ENCODE results near the gene APRT.

APRT gene, protein sequence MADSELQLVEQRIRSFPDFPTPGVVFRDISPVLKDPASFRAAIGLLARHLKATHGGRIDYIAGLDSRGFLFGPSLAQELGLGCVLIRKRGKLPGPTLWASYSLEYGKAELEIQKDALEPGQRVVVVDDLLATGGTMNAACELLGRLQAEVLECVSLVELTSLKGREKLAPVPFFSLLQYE

DNA sequence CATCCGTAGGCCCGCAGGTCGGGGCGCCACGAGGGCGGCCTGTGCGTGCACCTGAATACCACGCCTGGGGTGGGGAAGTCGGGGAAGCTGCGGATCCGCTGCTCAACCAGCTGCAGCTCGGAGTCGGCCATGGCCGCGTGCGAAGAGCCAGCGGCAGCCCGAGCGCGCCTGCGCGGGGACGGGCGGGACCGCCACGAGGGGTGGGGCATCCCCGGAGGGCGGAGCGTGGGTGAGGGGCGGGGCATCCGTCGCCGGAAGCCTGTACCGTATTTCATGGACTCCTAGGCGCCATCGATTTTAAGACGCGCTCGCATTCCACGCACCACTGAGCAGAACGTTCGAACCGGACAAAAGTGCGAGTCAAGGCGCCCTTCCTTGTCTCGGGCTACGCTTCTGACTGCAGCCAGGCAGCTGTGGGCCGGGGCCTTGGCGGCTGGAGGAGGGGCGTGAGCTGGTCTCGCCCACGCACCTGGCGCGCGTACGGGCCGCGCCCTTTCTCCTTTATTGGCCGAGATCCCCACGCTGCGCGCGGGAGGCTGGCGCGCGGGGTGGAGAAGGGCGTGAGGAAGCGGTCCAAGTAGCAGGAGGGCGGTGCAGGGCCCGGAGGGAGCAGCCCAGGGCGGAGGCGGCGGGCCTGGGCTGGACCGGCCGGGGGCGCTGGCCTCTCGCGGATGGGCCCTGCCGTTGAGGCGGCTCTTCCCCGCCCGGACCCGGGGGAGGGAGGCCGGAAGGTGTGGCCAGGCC, at the start of gene APRT:
TSS of gene APRT (minus strand) at position 160 of the 744 bp plus-strand sequence. CDS start at position 131, 29 bp downstream.
- Histone ChIP-seq H3K27ac (ENCODE audit: low read length) (peak within 1 kb of the TSS; percentile 51), H3K4me3 (ENCODE audit: low read depth in 1 of 2, low read length in 2 of 2) (peak within 1 kb of the TSS; percentile 73 to 74), H3K27me3 (ENCODE audit: low read depth, low read length) (no peaks in the 10 kb centered on the region), H3K36me3 (ENCODE audit: control insufficient read depth in 1 of 2, insufficient read depth in 2 of 2, low read length in 2 of 2) (peaks cover 4 to 6% of the 10 kb centered on the region in 2 donors), H3K9me3 (ENCODE audit: control insufficient read depth in 1 of 2, low read length in 2 of 2) (no peaks in the 10 kb centered on the region), H3K4me1 (ENCODE audit: control insufficient read depth in 1 of 2, insufficient read depth in 2 of 2, low read length in 2 of 2) (peaks cover 7 to 31% of the 10 kb centered on the region in 2 donors)

DNA sequence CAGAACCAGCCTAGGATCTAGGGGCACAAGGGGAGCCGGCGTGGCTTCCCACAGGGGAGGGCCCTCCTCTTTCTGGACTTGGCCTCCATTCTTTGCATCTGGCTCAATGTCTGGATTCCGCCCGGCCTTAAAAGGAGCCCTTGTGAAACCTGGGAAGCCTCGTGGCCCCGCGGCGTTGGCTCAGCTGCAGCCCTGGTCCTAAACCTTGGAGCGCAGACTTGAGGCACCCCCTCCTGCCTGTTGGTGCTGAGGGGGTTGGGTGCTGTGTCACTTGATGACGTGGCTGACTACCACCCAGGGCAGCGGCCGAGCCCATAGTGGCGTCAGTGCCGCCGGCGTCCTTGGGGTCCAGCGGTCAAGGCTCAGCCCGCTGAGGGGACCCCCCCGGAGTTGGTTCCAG, 49.6 kb upstream of the APRT start:
- Histone ChIP-seq H3K4me1 (ENCODE audit: control insufficient read depth in 1 of 2, insufficient read depth in 2 of 2, low read length in 2 of 2) (peaks cover 0 to 12% of the 10 kb centered on the region in 2 donors), H3K27ac (ENCODE audit: low read length) (no peak overlapping the region), H3K27me3 (ENCODE audit: low read depth, low read length) (no peaks in the 10 kb centered on the region), H3K9me3 (ENCODE audit: control insufficient read depth in 1 of 2, low read length in 2 of 2) (no peaks in the 10 kb centered on the region), H3K36me3 (ENCODE audit: control insufficient read depth in 1 of 2, insufficient read depth in 2 of 2, low read length in 2 of 2) (peaks cover 25 to 47% of the 10 kb centered on the region in 2 donors), H3K4me3 (ENCODE audit: low read depth in 1 of 2, low read length in 2 of 2) (no peak overlapping the region)

DNA sequence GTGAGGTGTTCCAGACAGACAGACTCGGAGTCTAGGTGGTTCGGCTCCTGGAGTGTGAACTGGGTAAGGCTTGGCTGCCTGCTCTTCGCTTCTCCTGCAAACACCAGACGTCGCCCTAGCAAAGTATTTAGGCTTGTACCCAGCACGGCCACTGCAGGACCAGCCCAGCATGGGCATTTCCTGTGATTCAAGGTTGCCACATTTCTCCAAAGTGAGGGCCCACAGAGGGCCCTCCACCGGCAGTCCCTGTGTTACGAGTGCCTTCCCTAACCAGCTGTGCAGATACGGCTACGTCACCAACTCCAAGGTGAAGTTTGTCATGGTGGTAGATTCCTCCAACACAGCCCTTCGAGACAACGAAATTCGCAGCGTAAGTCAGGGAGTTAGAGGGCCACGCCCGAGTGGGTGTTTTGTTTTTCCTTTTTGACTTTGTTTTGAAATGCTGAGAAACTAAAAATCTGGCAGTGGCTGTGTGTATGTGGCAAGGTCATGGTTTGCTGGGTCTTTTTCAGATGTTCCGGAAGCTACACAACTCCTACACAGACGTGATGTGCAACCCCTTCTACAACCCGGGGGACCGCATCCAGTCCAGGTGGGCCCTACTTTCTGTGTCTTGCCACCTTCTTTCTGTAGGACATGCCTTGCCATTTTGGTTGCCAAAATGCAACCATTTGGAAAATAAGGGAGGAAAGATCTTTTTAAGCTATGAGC, 47.8 kb upstream of the APRT start:
- Histone ChIP-seq H3K4me1 (ENCODE audit: control insufficient read depth in 1 of 2, insufficient read depth in 2 of 2, low read length in 2 of 2) (peaks cover 3 to 23% of the 10 kb centered on the region in 2 donors), H3K9me3 (ENCODE audit: control insufficient read depth in 1 of 2, low read length in 2 of 2) (no peaks in the 10 kb centered on the region), H3K27ac (ENCODE audit: low read length) (no peak overlapping the region), H3K27me3 (ENCODE audit: low read depth, low read length) (no peaks in the 10 kb centered on the region), H3K4me3 (ENCODE audit: low read depth in 1 of 2, low read length in 2 of 2) (no peak overlapping the region), H3K36me3 (ENCODE audit: control insufficient read depth in 1 of 2, insufficient read depth in 2 of 2, low read length in 2 of 2) (peaks cover 25 to 47% of the 10 kb centered on the region in 2 donors)

DNA sequence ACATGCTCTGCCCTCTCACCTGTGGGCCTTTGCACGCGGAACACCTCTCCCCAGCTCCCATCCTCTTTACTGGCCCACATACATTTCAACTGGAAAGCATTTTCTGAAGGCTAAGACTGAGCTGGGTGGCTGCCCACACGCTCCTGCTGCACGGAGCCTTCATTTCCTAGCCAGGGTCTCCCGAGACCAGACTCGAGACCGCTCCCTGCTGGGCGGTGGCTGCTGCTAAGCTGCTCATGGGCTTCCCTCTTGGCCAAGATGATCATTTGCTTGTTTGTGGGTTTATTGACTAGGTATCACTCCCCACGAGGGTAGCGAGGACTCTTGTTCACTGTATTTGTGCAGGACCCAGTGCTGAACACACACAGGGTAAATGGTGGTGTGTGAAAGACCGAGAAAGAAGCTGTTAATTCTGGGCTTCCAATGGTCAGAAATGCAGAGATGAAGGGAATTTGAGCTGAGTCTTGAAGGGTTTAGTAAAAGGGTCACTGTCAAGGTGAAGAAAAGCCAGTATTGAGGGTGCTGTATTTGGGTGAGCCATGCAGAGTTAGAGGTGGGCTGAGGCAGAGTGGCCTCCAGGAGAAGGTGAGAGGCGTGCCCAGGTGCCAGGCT, 46.1 kb upstream of the APRT start:
- Histone ChIP-seq H3K4me3 (ENCODE audit: low read depth in 1 of 2, low read length in 2 of 2) (peak overlapping the region; percentile 95 to 99), H3K27ac (ENCODE audit: low read length) (peak overlapping the region; percentile 16), H3K4me1 (ENCODE audit: control insufficient read depth in 1 of 2, insufficient read depth in 2 of 2, low read length in 2 of 2) (peaks cover 3 to 30% of the 10 kb centered on the region in 2 donors)

DNA sequence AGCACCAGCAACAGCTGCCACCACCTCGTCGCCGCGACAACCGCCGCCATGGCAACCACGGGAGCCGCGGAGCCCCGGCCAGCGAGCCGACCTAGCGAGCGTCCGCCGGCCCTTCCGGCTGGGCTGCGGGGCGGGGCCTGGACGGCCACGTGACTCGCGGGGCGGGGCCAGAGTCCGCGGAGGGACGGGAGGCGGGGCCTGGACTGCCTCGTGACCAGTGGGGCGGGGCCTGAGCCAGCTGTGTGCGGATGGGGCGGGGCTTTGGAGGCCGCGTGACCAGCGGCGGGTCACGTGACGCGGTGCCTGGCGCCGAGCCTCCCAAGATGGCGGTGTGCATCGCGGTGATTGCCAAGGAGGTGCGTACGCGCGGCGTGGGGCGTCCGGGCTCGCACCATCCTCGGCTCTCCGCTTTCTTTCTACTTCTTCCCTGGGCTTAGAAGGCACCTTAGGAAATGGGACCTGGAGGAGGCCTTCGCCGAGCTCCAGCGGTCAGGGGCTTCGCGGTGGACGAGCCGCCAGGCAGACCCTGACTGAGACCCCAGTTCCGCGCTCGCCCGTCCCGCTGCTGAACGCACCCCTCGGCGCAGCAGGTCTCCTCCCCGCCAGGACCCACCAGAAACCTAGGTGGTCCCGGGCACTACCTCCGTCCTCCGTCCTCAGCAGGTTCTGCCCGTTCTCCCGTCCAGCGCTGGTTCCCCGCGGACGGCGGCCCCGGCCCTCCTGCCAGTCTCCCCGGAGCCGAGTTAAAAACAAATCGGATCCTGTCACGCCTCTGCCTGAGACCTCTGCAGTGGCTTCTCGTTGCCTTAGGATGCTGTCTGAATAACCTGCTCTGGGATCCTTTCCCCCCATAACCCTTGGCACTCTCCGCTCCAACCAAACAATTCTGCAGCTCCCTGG, 45.4 kb upstream of the APRT start, which contains the start of the genes GALNS and TRAPPC2L:
TSS of gene GALNS (minus strand) at position 120 of the 900 bp plus-strand sequence. CDS start at position 50, 70 bp downstream.
TSS of gene TRAPPC2L (plus strand) at position 300 of the 900 bp plus-strand sequence. CDS start at position 324, 24 bp downstream.
- peaks cover 3 to 30% of the 10 kb centered on the region in 2 donors for H3K4me1 ChIP-seq (ENCODE audit: control insufficient read depth in 1 of 2, insufficient read depth in 2 of 2, low read length in 2 of 2)
- peak within 1 kb of the TSS; percentile 95 to 99 for H3K4me3 ChIP-seq (ENCODE audit: low read depth in 1 of 2, low read length in 2 of 2)
- peaks cover 17 to 35% of the 10 kb centered on the region in 2 donors for H3K36me3 ChIP-seq (ENCODE audit: control insufficient read depth in 1 of 2, insufficient read depth in 2 of 2, low read length in 2 of 2)
- H3K27me3 ChIP-seq (ENCODE audit: low read depth, low read length) = no peaks in the 10 kb centered on the region
- H3K9me3 ChIP-seq (ENCODE audit: control insufficient read depth in 1 of 2, low read length in 2 of 2) = no peaks in the 10 kb centered on the region
- H3K27ac ChIP-seq (ENCODE audit: low read length) = peak within 1 kb of the TSS; percentile 16

More for the DNA sequence above, 46.1 kb upstream of the APRT start:
- H3K27me3 ChIP-seq (ENCODE audit: low read depth, low read length) = no peaks in the 10 kb centered on the region
- H3K36me3 ChIP-seq (ENCODE audit: control insufficient read depth in 1 of 2, insufficient read depth in 2 of 2, low read length in 2 of 2) = peaks cover 24 to 42% of the 10 kb centered on the region in 2 donors
- no peaks in the 10 kb centered on the region for H3K9me3 ChIP-seq (ENCODE audit: control insufficient read depth in 1 of 2, low read length in 2 of 2)

DNA sequence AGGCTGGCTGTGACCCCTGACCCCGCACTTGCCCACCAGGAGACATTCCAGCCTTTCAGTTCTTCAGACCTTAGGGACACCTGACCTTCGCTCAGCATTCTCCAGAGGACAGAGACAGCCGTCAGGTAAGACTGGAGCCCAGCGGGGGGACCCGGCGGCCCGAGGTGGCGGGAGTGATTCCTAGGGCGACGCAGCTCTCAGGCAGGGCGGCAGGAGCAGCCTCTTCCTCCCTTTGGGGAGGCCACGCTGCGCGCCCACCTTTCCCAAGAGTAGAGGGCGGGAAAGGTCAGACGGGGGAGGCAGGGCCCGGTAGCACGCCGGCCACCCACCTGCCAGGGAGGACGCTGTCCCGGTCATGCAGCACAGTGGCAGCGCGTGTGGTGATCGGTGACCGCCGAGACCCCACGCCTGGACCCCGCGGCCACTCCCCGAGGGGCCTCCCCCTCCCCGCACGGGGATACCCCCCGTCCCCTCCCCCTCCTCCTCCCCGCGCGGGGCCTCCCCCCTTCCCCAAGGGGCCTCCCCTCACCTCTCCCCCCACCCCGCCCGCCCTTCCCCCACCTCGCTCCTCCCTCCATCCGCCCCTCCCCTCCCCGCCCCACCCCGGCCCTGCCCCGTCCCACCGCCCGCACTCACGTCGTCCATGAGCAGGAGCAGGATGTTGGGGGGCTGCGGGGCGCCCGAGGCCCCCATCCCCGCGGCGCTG, 44.5 kb upstream of the APRT start:
- H3K9me3 ChIP-seq (ENCODE audit: control insufficient read depth in 1 of 2, low read length in 2 of 2) = no peaks in the 10 kb centered on the region
- no peak overlapping the region for H3K27ac ChIP-seq (ENCODE audit: low read length)
- peaks cover 16 to 27% of the 10 kb centered on the region in 2 donors for H3K36me3 ChIP-seq (ENCODE audit: control insufficient read depth in 1 of 2, insufficient read depth in 2 of 2, low read length in 2 of 2)
- peaks cover 3 to 30% of the 10 kb centered on the region in 2 donors for H3K4me1 ChIP-seq (ENCODE audit: control insufficient read depth in 1 of 2, insufficient read depth in 2 of 2, low read length in 2 of 2)
- peak overlapping the region in 1 of 2 donors; percentile 99 for H3K4me3 ChIP-seq (ENCODE audit: low read depth in 1 of 2, low read length in 2 of 2)
- no peaks in the 10 kb centered on the region for H3K27me3 ChIP-seq (ENCODE audit: low read depth, low read length)

DNA sequence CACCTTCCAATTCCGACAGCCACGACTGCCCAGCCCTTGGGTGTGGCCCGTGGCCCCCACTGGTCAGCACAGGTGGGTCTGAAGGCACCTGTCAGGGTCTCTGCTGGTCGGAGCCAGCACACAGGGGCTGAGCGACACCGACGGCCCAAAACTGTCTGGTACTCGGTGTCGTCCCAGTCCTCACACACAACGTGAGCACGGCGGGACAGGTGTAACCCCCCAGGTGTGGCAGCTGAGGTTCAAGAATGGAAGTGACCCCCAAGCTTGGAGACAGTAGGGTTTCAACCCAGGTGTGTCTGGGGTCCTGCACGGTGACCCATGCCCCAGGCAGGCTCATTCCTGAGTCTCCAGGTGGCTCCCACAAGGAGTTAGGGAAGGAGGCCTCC, 44.0 kb upstream of the APRT start:
- Histone ChIP-seq H3K4me3 (ENCODE audit: low read depth in 1 of 2, low read length in 2 of 2) (peak overlapping the region in 1 of 2 donors; percentile 63), H3K4me1 (ENCODE audit: control insufficient read depth in 1 of 2, insufficient read depth in 2 of 2, low read length in 2 of 2) (peaks cover 3 to 30% of the 10 kb centered on the region in 2 donors), H3K27ac (ENCODE audit: low read length) (no peak overlapping the region), H3K9me3 (ENCODE audit: control insufficient read depth in 1 of 2, low read length in 2 of 2) (no peaks in the 10 kb centered on the region), H3K27me3 (ENCODE audit: low read depth, low read length) (no peaks in the 10 kb centered on the region), H3K36me3 (ENCODE audit: control insufficient read depth in 1 of 2, insufficient read depth in 2 of 2, low read length in 2 of 2) (peaks cover 13 to 22% of the 10 kb centered on the region in 2 donors)

DNA sequence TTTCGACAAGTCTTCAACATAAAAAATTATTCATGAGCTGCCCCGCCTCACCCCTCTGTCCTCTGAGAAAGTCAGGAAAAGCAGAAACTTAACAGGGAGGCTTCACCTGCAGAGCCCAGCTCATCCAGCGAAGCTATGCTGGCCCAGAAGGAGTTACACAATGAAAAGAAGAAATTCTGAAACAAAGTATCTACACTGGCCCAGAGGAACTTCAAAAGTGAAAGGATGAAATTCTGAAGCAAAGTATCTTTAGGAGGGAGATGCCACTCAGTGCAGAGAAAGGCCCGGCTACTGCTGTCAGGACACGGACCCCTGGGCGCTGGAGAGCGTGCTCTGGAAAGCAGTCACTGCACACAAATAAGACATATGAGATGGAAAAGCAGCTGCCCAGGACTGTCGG, 43.4 kb upstream of the APRT start:
- H3K36me3 ChIP-seq (ENCODE audit: control insufficient read depth in 1 of 2, insufficient read depth in 2 of 2, low read length in 2 of 2) = peaks cover 8 to 16% of the 10 kb centered on the region in 2 donors

DNA sequence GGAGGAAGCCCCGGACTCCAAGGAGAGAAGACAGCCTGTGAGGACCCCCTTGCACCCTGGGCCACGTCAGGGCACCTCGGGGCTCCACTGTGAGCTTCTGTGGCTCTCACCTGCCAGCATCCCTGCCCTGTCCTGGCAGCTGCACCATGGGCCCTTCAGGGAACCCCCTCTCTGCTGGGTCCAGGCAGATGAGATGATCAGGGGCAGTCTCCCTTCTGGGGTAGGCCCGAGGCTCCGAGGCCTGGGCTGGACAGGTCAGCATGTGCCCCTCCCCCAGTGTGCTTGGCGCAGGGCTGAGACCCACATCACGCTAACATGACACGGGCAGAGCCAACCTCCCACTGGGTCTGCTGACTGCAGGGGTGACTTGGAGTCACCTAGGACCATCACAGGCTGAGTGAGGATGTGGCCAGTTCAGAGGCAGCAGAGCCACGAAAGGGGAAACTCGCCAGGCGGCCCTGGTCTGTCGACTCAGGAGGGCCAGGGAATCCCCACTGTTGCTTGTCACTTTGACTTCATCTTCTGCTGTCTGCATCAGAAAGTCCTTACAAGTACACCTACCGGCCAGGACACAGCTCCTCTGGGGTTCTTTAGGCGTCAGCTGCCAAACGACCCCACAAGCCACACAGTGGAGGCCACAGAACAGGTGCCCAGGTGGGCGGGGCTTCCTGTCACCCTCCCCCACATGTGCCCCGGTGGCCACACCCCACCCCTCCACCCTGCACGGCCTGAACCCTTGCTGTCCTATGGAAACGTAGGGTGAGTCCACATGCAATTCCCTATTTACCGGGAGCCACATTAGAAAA, 42.8 kb upstream of the APRT start:
- Histone ChIP-seq H3K36me3 (ENCODE audit: control insufficient read depth in 1 of 2, insufficient read depth in 2 of 2, low read length in 2 of 2) (peaks cover 2 to 9% of the 10 kb centered on the region in 2 donors), H3K4me3 (ENCODE audit: low read depth in 1 of 2, low read length in 2 of 2) (no peak overlapping the region), H3K4me1 (ENCODE audit: control insufficient read depth in 1 of 2, insufficient read depth in 2 of 2, low read length in 2 of 2) (peaks cover 3 to 30% of the 10 kb centered on the region in 2 donors), H3K27me3 (ENCODE audit: low read depth, low read length) (no peaks in the 10 kb centered on the region), H3K9me3 (ENCODE audit: control insufficient read depth in 1 of 2, low read length in 2 of 2) (no peaks in the 10 kb centered on the region), H3K27ac (ENCODE audit: low read length) (no peak overlapping the region)

More for the DNA sequence above, 43.4 kb upstream of the APRT start:
- H3K27me3 ChIP-seq (ENCODE audit: low read depth, low read length) = no peaks in the 10 kb centered on the region
- H3K27ac ChIP-seq (ENCODE audit: low read length) = no peak overlapping the region
- H3K9me3 ChIP-seq (ENCODE audit: control insufficient read depth in 1 of 2, low read length in 2 of 2) = no peaks in the 10 kb centered on the region
- H3K4me3 ChIP-seq (ENCODE audit: low read depth in 1 of 2, low read length in 2 of 2) = no peak overlapping the region
- peaks cover 3 to 30% of the 10 kb centered on the region in 2 donors for H3K4me1 ChIP-seq (ENCODE audit: control insufficient read depth in 1 of 2, insufficient read depth in 2 of 2, low read length in 2 of 2)
